DMS53 treated with DMSO at 0.1 percent for 48 hours (cell line): ENCODE data around the gene RNF32.
"Not testable (repeated sequence)": the region's sequence is repeated elsewhere in the genome, so short reads cannot be mapped to it uniquely, and the experiment has no call there.

Experiments used
- DNase-seq: peaks from one replicate; lab custom pipeline; 2025; ENCODE audit not compliant: unreplicated experiment; lab: John Stamatoyannopoulos, UW

RNF32 gene

GRCh38 chr7:156673454-156673853, 32.9 kb downstream of the RNF32 start:
- no peak for DNase-seq

- DNase-seq: no peak
Measured at GRCh38 chr7:156673902-156674301, 33.3 kb downstream of the RNF32 start.

GRCh38 chr7:156675721-156676120, 35.1 kb downstream of the RNF32 start:
- no peak for DNase-seq

GRCh38 chr7:156676263-156676662, 35.7 kb downstream of the RNF32 start:
- no peak for DNase-seq

- DNase-seq: no peak
Measured at GRCh38 chr7:156677374-156678054, 36.9 kb downstream of the RNF32 start.

GRCh38 chr7:156680281-156680680, 39.7 kb downstream of the RNF32 start:
- no peak for DNase-seq

GRCh38 chr7:156682928-156683327, 42.4 kb downstream of the RNF32 start:
- no peak for DNase-seq

- DNase-seq: no peak
Measured at GRCh38 chr7:156684251-156684650, 43.7 kb downstream of the RNF32 start.

GRCh38 chr7:156684661-156685060, 44.1 kb downstream of the RNF32 start:
- no peak for DNase-seq

GRCh38 chr7:156691764-156692163, 51.2 kb downstream of the RNF32 start:
- no peak for DNase-seq

GRCh38 chr7:156692849-156693248, 52.3 kb downstream of the RNF32 start:
- no peak for DNase-seq

GRCh38 chr7:156693627-156694026, 53.1 kb downstream of the RNF32 start:
- no peak for DNase-seq

GRCh38 chr7:156697283-156697682, 56.7 kb downstream of the RNF32 start:
- not testable (repeated sequence) for DNase-seq

GRCh38 chr7:156698512-156698911, 57.9 kb downstream of the RNF32 start:
- DNase-seq: not testable (repeated sequence)

GRCh38 chr7:156701787-156702186, 61.2 kb downstream of the RNF32 start:
- DNase-seq: not testable (repeated sequence)

- no peak for DNase-seq
Measured at GRCh38 chr7:156702399-156702798, 61.8 kb downstream of the RNF32 start.

- no peak for DNase-seq
Measured at GRCh38 chr7:156703209-156703608, 62.6 kb downstream of the RNF32 start.

GRCh38 chr7:156703773-156704482, 63.4 kb downstream of the RNF32 start:
- DNase-seq: no peak

- DNase-seq: peak; percentile 11
Measured at GRCh38 chr7:156722043-156722826, 81.7 kb downstream of the RNF32 start.

GRCh38 chr7:156725073-156725472, 84.5 kb downstream of the RNF32 start:
- no peak for DNase-seq

GRCh38 chr7:156725936-156726335, 85.4 kb downstream of the RNF32 start:
- no peak for DNase-seq
